KMS-11 (cell line): ENCODE measurements around the gene CCDC92.

Experiments used
- H2AFZ ChIP-seq: fragments of 200-600 bp; sonication (generic); 2 replicates; pipeline ENCODE4 v1.6.1; 2016; ENCODE audit warnings: antibody characterized with exemption, mixed run types, low read depth
- H3K27ac ChIP-seq: fragments of 200-600 bp; sonication (generic); 2 replicates; pipeline ENCODE4 v1.6.1; 2016; ENCODE audit warnings: mild to moderate bottlenecking, mixed run types
- H3K27me3 ChIP-seq: fragments of 200-600 bp; sonication (generic); 2 replicates; pipeline ENCODE4 v1.6.1; 2017; ENCODE audit warnings: mild to moderate bottlenecking, low read depth, mixed run types, moderate library complexity; ENCODE audit not compliant: insufficient read depth
- H3K36me3 ChIP-seq: fragments of 200-600 bp; sonication (generic); 2 replicates; pipeline ENCODE4 v1.6.1; 2017; ENCODE audit warnings: mild to moderate bottlenecking, mixed run types; ENCODE audit not compliant: insufficient read depth
- H3K4me1 ChIP-seq: fragments of 200-600 bp; sonication (generic); 2 replicates; pipeline ENCODE4 v1.6.1; 2016; ENCODE audit warnings: mild to moderate bottlenecking, low read depth, mixed run types; ENCODE audit not compliant: poor library complexity, severe bottlenecking
- H3K4me2 ChIP-seq: fragments of 200-600 bp; sonication (generic); 2 replicates; pipeline ENCODE4 v1.7.0; 2016; ENCODE audit warnings: mild to moderate bottlenecking, mixed run types
- H3K4me3 ChIP-seq: fragments of 200-600 bp; sonication (generic); IDR thresholded peaks from 2 replicates; pipeline ENCODE4 v1.6.1; 2017; ENCODE audit warnings: low read depth, low read length, mixed read lengths; ENCODE audit not compliant: insufficient read depth
- H3K79me2 ChIP-seq: fragments of 200-600 bp; sonication (generic); 2 replicates; pipeline ENCODE4 v1.6.1; 2016; ENCODE audit warnings: low read depth, mixed run types; ENCODE audit not compliant: insufficient read depth
- H3K9ac ChIP-seq: fragments of 200-600 bp; sonication (generic); 2 replicates; pipeline ENCODE4 v1.6.1; 2016; ENCODE audit warnings: mild to moderate bottlenecking, mixed run types
- H4K20me1 ChIP-seq: fragments of 200-600 bp; sonication (generic); 2 replicates; pipeline ENCODE4 v1.6.1; 2016; ENCODE audit warnings: mild to moderate bottlenecking, mixed run types; ENCODE audit not compliant: insufficient read depth
- TF ChIP-seq, protein P1 (sequence below): fragments of 200-600 bp; sonication (generic); conservative IDR thresholded peaks from 2 replicates; pipeline ENCODE4 v1.6.1; 2017; ENCODE audit warnings: low read depth, mild to moderate bottlenecking, antibody characterized with exemption, low read length, moderate library complexity, mixed read lengths

Gene CCDC92

DNA sequence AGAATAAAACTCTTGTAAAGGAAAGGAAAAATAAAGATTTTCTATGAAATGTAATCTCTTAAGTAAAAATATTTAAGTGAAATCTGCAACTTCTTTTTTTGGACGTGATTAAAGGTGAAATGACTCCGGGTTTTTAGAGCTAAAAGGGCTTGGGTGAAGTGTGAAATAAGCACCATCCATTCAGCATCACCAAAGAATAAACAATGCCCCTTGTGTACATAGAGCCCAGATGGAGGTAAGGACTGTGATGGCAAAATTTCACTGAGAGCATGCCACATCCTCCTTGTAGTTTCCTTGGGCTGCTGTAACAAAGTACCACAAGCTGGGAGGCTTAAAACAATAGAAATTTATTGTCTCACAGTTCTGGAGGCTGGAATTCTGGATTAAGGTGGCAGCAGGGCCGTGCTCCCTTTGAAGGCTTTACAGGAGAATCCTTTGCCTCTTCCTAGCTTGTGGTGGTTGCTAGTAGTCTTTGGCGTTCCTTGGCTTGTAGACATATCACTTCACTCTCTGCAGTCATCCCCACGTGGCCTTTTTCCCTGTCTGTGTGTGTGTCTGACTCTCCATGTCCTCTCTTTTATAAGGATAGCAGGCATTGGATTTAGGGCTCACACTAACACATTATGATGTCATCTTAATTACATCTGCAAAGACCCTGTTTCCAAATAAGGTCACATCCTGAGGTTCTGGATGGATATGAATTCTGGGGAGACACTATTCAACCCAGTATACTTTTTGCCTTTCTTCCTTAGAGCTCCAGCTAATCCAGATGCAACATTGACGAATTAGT lies 24.6 kb upstream of the CCDC92 start:
- Histone ChIP-seq H3K27ac (no peak overlapping the region), H3K79me2 (no peaks in the 10 kb centered on the region), H3K4me3 (no peak overlapping the region), H3K27me3 (no peaks in the 10 kb centered on the region), H3K36me3 (0 out of 2 replicates have a peak, but pooled peaks cover 2% of the 10 kb centered on the region), H3K4me1 (peaks cover 3% of the 10 kb centered on the region), H3K4me2 (no peak overlapping the region), H2AFZ (no peak overlapping the region), H4K20me1 (no peaks in the 10 kb centered on the region), H3K9ac (no peak overlapping the region)
- TF ChIP-seq, protein P1, sequence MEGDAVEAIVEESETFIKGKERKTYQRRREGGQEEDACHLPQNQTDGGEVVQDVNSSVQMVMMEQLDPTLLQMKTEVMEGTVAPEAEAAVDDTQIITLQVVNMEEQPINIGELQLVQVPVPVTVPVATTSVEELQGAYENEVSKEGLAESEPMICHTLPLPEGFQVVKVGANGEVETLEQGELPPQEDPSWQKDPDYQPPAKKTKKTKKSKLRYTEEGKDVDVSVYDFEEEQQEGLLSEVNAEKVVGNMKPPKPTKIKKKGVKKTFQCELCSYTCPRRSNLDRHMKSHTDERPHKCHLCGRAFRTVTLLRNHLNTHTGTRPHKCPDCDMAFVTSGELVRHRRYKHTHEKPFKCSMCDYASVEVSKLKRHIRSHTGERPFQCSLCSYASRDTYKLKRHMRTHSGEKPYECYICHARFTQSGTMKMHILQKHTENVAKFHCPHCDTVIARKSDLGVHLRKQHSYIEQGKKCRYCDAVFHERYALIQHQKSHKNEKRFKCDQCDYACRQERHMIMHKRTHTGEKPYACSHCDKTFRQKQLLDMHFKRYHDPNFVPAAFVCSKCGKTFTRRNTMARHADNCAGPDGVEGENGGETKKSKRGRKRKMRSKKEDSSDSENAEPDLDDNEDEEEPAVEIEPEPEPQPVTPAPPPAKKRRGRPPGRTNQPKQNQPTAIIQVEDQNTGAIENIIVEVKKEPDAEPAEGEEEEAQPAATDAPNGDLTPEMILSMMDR: no peak

DNA sequence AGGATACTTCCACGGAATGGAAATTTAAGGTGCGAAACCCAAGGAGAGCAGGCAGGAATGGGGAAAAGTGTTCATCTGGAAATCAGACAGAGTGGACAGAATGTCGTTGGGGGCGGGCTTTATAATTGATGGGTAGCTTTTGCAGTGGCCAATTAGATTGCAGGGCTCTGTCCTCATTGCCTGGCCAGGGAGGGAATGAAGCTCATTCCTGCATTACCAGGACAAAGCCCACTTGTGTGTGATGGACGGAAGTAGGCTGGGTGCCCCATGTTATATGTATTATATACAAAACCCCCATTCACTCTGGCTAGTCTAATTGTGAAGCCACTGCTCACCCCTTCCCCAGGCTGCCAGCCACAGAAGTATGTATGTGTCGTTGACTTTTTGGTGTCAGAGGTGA lies 23.9 kb upstream of the CCDC92 start:
- Histone ChIP-seq H3K4me2 (no peak overlapping the region), H3K36me3 (0 out of 2 replicates have a peak, but pooled peaks cover 2% of the 10 kb centered on the region), H2AFZ (no peak overlapping the region), H3K79me2 (no peaks in the 10 kb centered on the region), H3K9ac (no peak overlapping the region), H3K4me3 (no peak overlapping the region), H3K27me3 (no peaks in the 10 kb centered on the region), H3K27ac (no peak overlapping the region), H3K4me1 (peaks cover 5% of the 10 kb centered on the region), H4K20me1 (no peaks in the 10 kb centered on the region)
- TF ChIP-seq, protein P1: no peak

DNA sequence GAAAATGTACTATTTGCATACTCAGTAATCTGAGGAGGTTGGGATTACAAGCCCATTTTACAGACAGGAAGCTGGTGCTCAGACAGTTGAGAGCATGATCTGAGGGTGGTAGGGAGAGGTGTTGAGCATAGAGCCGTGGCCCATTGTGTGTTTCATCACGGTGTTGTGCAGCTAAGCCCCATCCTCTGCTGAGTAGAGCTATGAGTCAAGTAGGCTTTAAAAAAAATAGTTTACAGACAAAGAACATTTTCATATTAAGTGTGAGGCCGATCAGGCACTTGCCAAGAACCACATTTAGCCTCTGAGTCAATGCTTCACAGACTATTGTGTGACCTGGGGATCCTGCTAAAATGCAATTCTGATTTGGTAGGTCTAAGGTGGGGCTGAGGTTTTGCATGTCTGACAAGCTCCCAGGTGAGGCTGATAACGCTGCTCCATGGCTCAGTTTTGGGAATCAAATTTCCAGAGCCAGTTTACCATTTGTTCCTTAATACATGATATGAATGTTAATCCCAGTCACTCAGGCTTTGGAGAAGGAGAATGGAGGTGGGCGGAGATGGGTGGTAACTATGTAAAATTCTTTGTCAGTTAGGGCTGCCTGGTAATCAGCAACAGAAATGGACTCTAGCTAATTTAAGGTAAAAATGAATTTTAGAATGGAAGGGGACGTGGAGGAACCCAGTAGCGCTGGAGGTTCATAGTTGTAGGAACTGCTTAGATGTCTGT lies 22.6 kb upstream of the CCDC92 start:
- H3K27me3 ChIP-seq: no peaks in the 10 kb centered on the region
- H3K79me2 ChIP-seq: no peaks in the 10 kb centered on the region
- no peak overlapping the region for H3K27ac ChIP-seq
- no peaks in the 10 kb centered on the region for H4K20me1 ChIP-seq
- H3K9ac ChIP-seq: no peak overlapping the region
- no peak overlapping the region for H3K4me3 ChIP-seq
- H2AFZ ChIP-seq: no peak overlapping the region
- 0 out of 2 replicates have a peak, but pooled peaks cover 2% of the 10 kb centered on the region for H3K36me3 ChIP-seq
- no peak overlapping the region for H3K4me2 ChIP-seq
- TF ChIP-seq, protein P1: no peak
- peaks cover 19% of the 10 kb centered on the region for H3K4me1 ChIP-seq

DNA sequence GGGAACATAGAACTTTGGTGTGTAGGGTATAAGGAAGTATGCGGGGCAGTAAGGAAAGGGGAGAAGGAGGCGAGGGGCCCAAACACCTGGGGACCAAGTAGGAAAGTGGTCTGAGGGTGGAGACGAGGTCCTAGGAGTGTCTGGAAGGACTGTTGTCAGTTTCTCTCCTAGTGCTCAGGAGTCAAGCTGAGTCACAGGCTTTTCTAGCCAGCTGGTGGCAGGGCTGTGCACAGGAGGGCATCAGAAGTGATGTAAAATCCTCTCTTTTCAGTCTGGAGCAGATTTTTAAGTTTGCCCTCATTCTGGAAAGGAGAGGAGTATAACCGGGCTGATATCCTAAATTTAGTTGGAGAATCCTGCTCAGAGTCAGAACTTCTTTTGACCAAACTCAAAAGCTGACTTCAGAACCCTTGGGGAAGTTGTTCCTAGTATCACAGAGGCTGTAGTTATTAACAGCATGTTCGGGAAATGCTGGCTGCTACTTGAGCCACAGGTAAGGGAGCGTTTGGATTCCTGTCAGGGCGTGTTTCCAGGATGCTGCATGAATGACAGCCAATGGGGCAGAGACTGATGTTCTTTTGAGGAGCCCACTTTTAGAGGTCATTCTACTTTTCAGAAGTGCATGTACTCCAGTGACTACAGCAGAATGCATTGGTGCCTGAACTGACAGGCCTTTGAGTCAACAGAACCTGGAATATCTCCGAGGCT lies 19.6 kb upstream of the CCDC92 start:
- Histone ChIP-seq H3K27me3 (no peaks in the 10 kb centered on the region), H3K27ac (no peak overlapping the region), H2AFZ (no peak overlapping the region), H3K9ac (no peak overlapping the region), H3K4me1 (peaks cover 23% of the 10 kb centered on the region), H3K79me2 (no peaks in the 10 kb centered on the region), H4K20me1 (no peaks in the 10 kb centered on the region), H3K4me2 (no peak overlapping the region), H3K36me3 (0 out of 2 replicates have a peak, but pooled peaks cover 2% of the 10 kb centered on the region), H3K4me3 (no peak overlapping the region)
- TF ChIP-seq, protein P1: no peak
